ENCODE results near the gene MAP6. TPM values are rescaled to one million over a fixed set of nuclear protein-coding genes. Genes with fewer than 3 reads are reported as not detected.

The MAP6 gene
- total RNA-seq, 1 experiment from 2014 or later = 22.8 TPM

DNA sequence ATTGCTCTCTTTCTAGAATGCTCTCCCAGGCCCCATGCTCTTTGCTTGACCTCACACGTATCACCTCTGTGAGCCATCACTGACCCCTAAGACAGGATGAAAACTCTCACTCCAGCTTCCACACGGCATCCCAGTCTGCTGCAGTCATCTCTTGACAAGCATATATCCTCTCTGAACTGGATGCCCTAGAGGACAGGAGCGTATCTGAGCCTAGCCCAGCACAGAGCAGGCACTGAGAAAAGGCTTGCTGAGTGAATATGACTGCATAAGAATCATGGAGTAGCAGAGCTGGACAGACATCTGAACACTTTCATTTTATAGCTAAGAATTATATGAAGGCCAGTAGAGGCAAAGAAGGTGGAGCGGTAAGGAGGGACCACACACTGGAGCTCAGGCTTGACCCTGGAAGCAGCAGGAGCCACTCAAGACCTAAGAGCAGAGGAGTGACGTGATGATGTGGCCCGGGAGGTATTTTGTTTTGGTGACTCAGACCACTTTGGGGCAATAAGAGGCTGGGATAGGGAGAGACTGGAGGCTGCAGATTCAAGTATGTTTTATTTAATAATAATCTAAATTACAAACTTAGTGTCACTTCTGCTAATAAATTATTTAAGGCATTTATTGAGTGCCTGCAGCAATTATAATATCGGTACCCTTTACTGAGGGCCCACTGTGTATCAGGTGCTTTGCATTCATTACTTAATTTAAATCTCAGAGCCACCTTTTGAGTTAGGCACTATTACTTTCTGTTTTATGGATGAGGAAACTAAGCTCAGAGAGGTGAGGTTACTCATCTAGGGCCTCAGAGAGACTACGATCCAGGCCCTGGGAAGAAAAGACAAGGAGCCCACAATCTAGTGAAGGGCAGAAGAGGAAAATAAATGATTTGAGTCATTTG lies 42.6 kb downstream of the MAP6 start:
- TF ChIP-seq, protein P1, sequence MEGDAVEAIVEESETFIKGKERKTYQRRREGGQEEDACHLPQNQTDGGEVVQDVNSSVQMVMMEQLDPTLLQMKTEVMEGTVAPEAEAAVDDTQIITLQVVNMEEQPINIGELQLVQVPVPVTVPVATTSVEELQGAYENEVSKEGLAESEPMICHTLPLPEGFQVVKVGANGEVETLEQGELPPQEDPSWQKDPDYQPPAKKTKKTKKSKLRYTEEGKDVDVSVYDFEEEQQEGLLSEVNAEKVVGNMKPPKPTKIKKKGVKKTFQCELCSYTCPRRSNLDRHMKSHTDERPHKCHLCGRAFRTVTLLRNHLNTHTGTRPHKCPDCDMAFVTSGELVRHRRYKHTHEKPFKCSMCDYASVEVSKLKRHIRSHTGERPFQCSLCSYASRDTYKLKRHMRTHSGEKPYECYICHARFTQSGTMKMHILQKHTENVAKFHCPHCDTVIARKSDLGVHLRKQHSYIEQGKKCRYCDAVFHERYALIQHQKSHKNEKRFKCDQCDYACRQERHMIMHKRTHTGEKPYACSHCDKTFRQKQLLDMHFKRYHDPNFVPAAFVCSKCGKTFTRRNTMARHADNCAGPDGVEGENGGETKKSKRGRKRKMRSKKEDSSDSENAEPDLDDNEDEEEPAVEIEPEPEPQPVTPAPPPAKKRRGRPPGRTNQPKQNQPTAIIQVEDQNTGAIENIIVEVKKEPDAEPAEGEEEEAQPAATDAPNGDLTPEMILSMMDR (IDR thresholded peaks at IDR 0.05; ENCODE audit: insufficient read depth in 1 of 2, low read depth in 1 of 2, low read length in 1 of 2, severe bottlenecking in 1 of 2, unreplicated experiment in 1 of 2) = no peak
- no peaks in the 10 kb centered on the region for H3K9me3 ChIP-seq
- peaks cover 43% of the 10 kb centered on the region for H3K4me1 ChIP-seq
- no TSS peak for BruUV-seq (replicated peaks)
- peak overlapping the region; percentile 22 for H3K27ac Mint-ChIP-seq (ENCODE audit: unreplicated experiment)
- H3K4me1 Mint-ChIP-seq (ENCODE audit: low read depth, unreplicated experiment) = peaks cover 46% of the 10 kb centered on the region
- no peak overlapping the region for H3K4me3 Mint-ChIP-seq (ENCODE audit: unreplicated experiment)
- ChIA-PET CTCF (interaction anchor here (1.1 to 1.3 kb wide), 2 partner anchors 28 to 30 kb away, joined by 3 to 4 read pairs; no protein-coding TSS in a partner anchor), POLR2A (no interaction called here)
- intact Hi-C loops (cut with micrococcal nuclease; ENCODE audit: unreplicated experiment) = no loop called here
- H3K36me3 Mint-ChIP-seq (ENCODE audit: insufficient read depth, unreplicated experiment) = no peaks in the 10 kb centered on the region
- H3K27me3 Mint-ChIP-seq (ENCODE audit: insufficient read depth, unreplicated experiment) = no peaks in the 10 kb centered on the region
- H3K36me3 ChIP-seq (ENCODE audit: control insufficient read depth, insufficient read depth, low read length) = no peaks in the 10 kb centered on the region
- no peak for DNase-seq
- no peaks in the 10 kb centered on the region for H3K27me3 ChIP-seq (replicated peaks; ENCODE audit: control insufficient read depth, insufficient read depth, low read length)
- H3K9me3 Mint-ChIP-seq (ENCODE audit: unreplicated experiment) = no peaks in the 10 kb centered on the region
- H3K4me3 ChIP-seq (ENCODE audit: low read depth, low read length) = no peak overlapping the region

DNA sequence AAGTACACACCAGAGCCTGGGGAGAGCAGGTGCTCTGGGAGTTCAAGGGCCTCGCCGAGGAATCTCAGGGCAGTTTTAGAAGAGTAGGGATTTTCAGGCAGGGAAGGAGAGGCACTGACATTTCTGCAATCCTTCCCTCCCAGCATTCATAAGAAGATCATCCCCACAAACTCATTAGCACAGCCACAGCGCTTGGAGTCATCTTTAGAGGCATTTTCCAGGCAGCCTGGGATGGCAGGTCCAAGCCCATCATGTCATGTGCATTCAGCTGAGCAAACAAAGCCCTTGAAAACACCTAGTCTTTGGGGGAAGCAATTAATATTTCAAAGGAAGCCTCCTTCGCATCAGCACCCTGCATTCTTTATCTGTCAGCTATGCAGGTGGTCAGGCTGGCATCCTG lies 43.8 kb downstream of the MAP6 start:
- Mint-ChIP-seq H3K9me3 (ENCODE audit: unreplicated experiment) (no peaks in the 10 kb centered on the region), H3K4me1 (ENCODE audit: low read depth, unreplicated experiment) (peaks cover 41% of the 10 kb centered on the region), H3K27ac (ENCODE audit: unreplicated experiment) (peak overlapping the region; percentile 36), H3K36me3 (ENCODE audit: insufficient read depth, unreplicated experiment) (no peaks in the 10 kb centered on the region), H3K4me3 (ENCODE audit: unreplicated experiment) (no peak overlapping the region), H3K27me3 (ENCODE audit: insufficient read depth, unreplicated experiment) (no peaks in the 10 kb centered on the region)
- Histone ChIP-seq H3K4me3 (ENCODE audit: low read depth, low read length) (no peak overlapping the region), H3K27me3 (replicated peaks; ENCODE audit: control insufficient read depth, insufficient read depth, low read length) (no peaks in the 10 kb centered on the region), H3K36me3 (ENCODE audit: control insufficient read depth, insufficient read depth, low read length) (no peaks in the 10 kb centered on the region), H3K4me1 (peaks cover 31% of the 10 kb centered on the region), H3K9me3 (no peaks in the 10 kb centered on the region)
- POLR2A ChIA-PET = no interaction called here
- TF ChIP-seq, protein P1 (IDR thresholded peaks at IDR 0.05; ENCODE audit: insufficient read depth in 1 of 2, low read depth in 1 of 2, low read length in 1 of 2, severe bottlenecking in 1 of 2, unreplicated experiment in 1 of 2) = no peak
- peak in 1 of 2 experiments; percentile 29 for DNase-seq
- CTCF ChIA-PET = interaction anchor here (1.0 kb wide), 1 partner anchor 8 kb away, joined by 3 read pairs; no protein-coding TSS in a partner anchor
- BruUV-seq (replicated peaks) = no TSS peak
- intact Hi-C loops (cut with micrococcal nuclease; ENCODE audit: unreplicated experiment) = no loop called here

DNA sequence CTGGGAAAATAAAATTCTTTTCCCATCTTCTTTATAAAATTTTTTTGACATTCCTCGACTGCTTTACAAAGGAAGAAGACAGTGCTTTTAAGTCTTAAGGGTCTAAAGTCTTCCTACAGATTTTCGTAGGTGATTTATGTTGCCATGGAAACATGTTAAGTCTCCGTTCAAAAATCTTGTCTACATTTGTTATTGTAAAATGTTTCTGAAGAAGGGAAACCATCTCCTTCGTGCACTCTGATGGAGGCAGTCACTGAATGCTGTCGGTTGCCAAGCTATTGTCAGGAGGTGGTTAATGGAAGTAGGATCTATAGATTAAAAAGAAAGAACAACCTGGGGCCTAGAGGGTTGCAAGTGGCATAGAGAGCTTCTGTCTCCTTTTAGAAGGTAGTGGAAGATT lies 52.6 kb downstream of the MAP6 start:
- intact Hi-C loops (cut with micrococcal nuclease; ENCODE audit: unreplicated experiment) = no loop called here
- H3K36me3 Mint-ChIP-seq (ENCODE audit: insufficient read depth, unreplicated experiment) = no peaks in the 10 kb centered on the region
- TF ChIP-seq, protein P1 (IDR thresholded peaks at IDR 0.05; ENCODE audit: insufficient read depth in 1 of 2, low read depth in 1 of 2, low read length in 1 of 2, severe bottlenecking in 1 of 2, unreplicated experiment in 1 of 2) = no peak
- H3K27me3 ChIP-seq (replicated peaks; ENCODE audit: control insufficient read depth, insufficient read depth, low read length) = no peaks in the 10 kb centered on the region
- no peak for DNase-seq
- no peaks in the 10 kb centered on the region for H3K4me1 Mint-ChIP-seq (ENCODE audit: low read depth, unreplicated experiment)
- BruUV-seq (replicated peaks) = no TSS peak
- ChIA-PET POLR2A (no interaction called here), CTCF (interaction anchor here (0.7 kb wide), 1 partner anchor 18 kb away, joined by 4 read pairs; no protein-coding TSS in a partner anchor)
- no peak overlapping the region for H3K27ac Mint-ChIP-seq (ENCODE audit: unreplicated experiment)
- no peaks in the 10 kb centered on the region for H3K36me3 ChIP-seq (ENCODE audit: control insufficient read depth, insufficient read depth, low read length)
- no peaks in the 10 kb centered on the region for H3K27me3 Mint-ChIP-seq (ENCODE audit: insufficient read depth, unreplicated experiment)
- no peaks in the 10 kb centered on the region for H3K9me3 ChIP-seq
- H3K9me3 Mint-ChIP-seq (ENCODE audit: unreplicated experiment) = no peaks in the 10 kb centered on the region
- H3K4me3 ChIP-seq (ENCODE audit: low read depth, low read length) = no peak overlapping the region
- no peak overlapping the region for H3K4me3 Mint-ChIP-seq (ENCODE audit: unreplicated experiment)
- H3K4me1 ChIP-seq = no peaks in the 10 kb centered on the region

Measured in Caco-2 (cell line).